ENCODE measurements around the gene THAP11.

The THAP11 gene

GRCh38 chr16:67841816-67842508 lies at the start of gene THAP11:
Gene THAP11 (plus strand): TSS chr16:67842320. CDS start chr16:67842555, 235 bp downstream.
- peak in 55 of 56 donors; percentile 39 to 98 (median 91) for DNase-seq

- DNase-seq = no peak
These were observed 45.9 kb upstream of the THAP11 start for GRCh38 chr16:67796099-67796718.

- peak in 2 of 56 donors; percentile 1 to 2 for DNase-seq
These were observed 41.7 kb upstream of the THAP11 start for GRCh38 chr16:67800338-67800926.

GRCh38 chr16:67801241-67801640 lies 40.9 kb upstream of the THAP11 start:
- DNase-seq = no peak

- DNase-seq = no peak
These were observed 40.2 kb upstream of the THAP11 start for GRCh38 chr16:67801883-67802282.

GRCh38 chr16:67803894-67804293 lies 38.2 kb upstream of the THAP11 start:
- no peak for DNase-seq

GRCh38 chr16:67804853-67805542 lies 37.1 kb upstream of the THAP11 start:
- no peak for DNase-seq

- DNase-seq = peak in 6 of 56 donors; percentile 21 to 62 (median 39)
These were observed 36.2 kb upstream of the THAP11 start for GRCh38 chr16:67805718-67806427.

GRCh38 chr16:67806428-67807147 lies 35.5 kb upstream of the THAP11 start, which contains the start of the genes RANBP10 and TSNAXIP1:
Gene RANBP10 (minus strand): TSS chr16:67806560. CDS start chr16:67806536, 24 bp downstream.
Gene TSNAXIP1 (plus strand): TSS chr16:67806889. CDS start chr16:67807150, 261 bp downstream.
- peak; percentile 78 to 99 (median 98) for DNase-seq

- no peak for DNase-seq
These were observed 34.9 kb upstream of the THAP11 start for GRCh38 chr16:67807148-67807682.

- DNase-seq = no peak
These were observed 30.2 kb upstream of the THAP11 start for GRCh38 chr16:67811899-67812298.

GRCh38 chr16:67814567-67814966 lies 27.6 kb upstream of the THAP11 start:
- DNase-seq = no peak

- DNase-seq = no peak
These were observed 21.4 kb upstream of the THAP11 start for GRCh38 chr16:67820608-67821259.

GRCh38 chr16:67822511-67822910 lies 19.6 kb upstream of the THAP11 start:
- no peak for DNase-seq

- no peak for DNase-seq
These were observed 17.0 kb upstream of the THAP11 start for GRCh38 chr16:67825119-67825518.

- DNase-seq = no peak
These were observed 16.2 kb upstream of the THAP11 start for GRCh38 chr16:67825906-67826305.

GRCh38 chr16:67828651-67829050 lies 13.5 kb upstream of the THAP11 start:
- no peak for DNase-seq

GRCh38 chr16:67833030-67833414 lies 9.1 kb upstream of the THAP11 start:
- DNase-seq = peak in 1 of 56 donors; percentile 36

- DNase-seq = peak; percentile 12 to 95 (median 86)
These were observed 8.5 kb upstream of the THAP11 start for GRCh38 chr16:67833415-67834241.

Data from nucleus accumbens (tissue), 56 donors.